ENCODE measurements around the gene CEP295NL. TPM values are rescaled to one million over a fixed set of nuclear protein-coding genes. Genes with fewer than 3 reads are reported as not detected.

Gene CEP295NL
- total RNA-seq, 1 donor from 2014 or later = 1.7 TPM

GRCh38 chr17:78862073-78863023 lies 40.7 kb downstream of the CEP295NL start:
- ATAC-seq = peak; percentile 88

GRCh38 chr17:78861229-78861628 lies 41.8 kb downstream of the CEP295NL start:
- ATAC-seq = no peak

- ATAC-seq = no peak
These were observed 44.0 kb downstream of the CEP295NL start for GRCh38 chr17:78859051-78859450.

GRCh38 chr17:78857266-78857665 lies 45.7 kb downstream of the CEP295NL start:
- no peak for ATAC-seq

GRCh38 chr17:78855561-78856165 lies 47.3 kb downstream of the CEP295NL start:
- no peak for ATAC-seq

GRCh38 chr17:78854508-78854907 lies 48.5 kb downstream of the CEP295NL start:
- ATAC-seq = no peak

- no peak for ATAC-seq
These were observed 49.0 kb downstream of the CEP295NL start for GRCh38 chr17:78853926-78854394.

- ATAC-seq = no peak
These were observed 50.3 kb downstream of the CEP295NL start for GRCh38 chr17:78852709-78853121.

- no peak for ATAC-seq
These were observed 54.0 kb downstream of the CEP295NL start for GRCh38 chr17:78849026-78849425.

GRCh38 chr17:78847052-78847451 lies 55.9 kb downstream of the CEP295NL start:
- no peak for ATAC-seq

GRCh38 chr17:78844301-78845005 lies 58.5 kb downstream of the CEP295NL start:
- no peak for ATAC-seq

- ATAC-seq = no peak
These were observed 60.0 kb downstream of the CEP295NL start for GRCh38 chr17:78842881-78843565.

GRCh38 chr17:78840780-78841611 lies 62.0 kb downstream of the CEP295NL start, which contains the start of gene USP36:
Gene USP36, minus strand, starts transcription at chr17:78840814. Its CDS starts 4,451 bp downstream, at chr17:78836363.
- peak; percentile 95 for ATAC-seq

Other genes starting within 250 kb of the CEP295NL start
- gene CYTH1, start 120.9 kb downstream of the CEP295NL start, total RNA-seq = 54.7 TPM
- gene USP36, start 62.4 kb downstream of the CEP295NL start, total RNA-seq = 26.4 TPM
- 16.1 TPM for gene TIMP2, start 22.2 kb upstream of the CEP295NL start, total RNA-seq
- 193 TPM for gene LGALS3BP, start 76.7 kb upstream of the CEP295NL start, total RNA-seq
- gene CANT1, start 106.6 kb upstream of the CEP295NL start, total RNA-seq = 55.5 TPM
- gene C1QTNF1, start 121.0 kb upstream of the CEP295NL start, total RNA-seq = 4.1 TPM
- gene ENGASE, start 171.6 kb upstream of the CEP295NL start, total RNA-seq = 6.5 TPM